Stimulated activated CD4-positive, alpha-beta T cell treated with anti-CD3 and anti-CD28 coated beads, TNF-alpha, amount 100 ng/mL, for 48 hours (primary cell): Measurements from ENCODE around the gene DRC7.
"Not testable (repeated sequence)": the region's sequence is repeated elsewhere in the genome, so short reads cannot be mapped to it uniquely, and the experiment has no call there.

Experiments
- DNase-seq, 3 donors: peaks; one replicate each; pipeline ENCODE4 v3.0.0-alpha.2; 2020; ENCODE audit warnings: low read depth in 3 of 3

DRC7 gene

DNA sequence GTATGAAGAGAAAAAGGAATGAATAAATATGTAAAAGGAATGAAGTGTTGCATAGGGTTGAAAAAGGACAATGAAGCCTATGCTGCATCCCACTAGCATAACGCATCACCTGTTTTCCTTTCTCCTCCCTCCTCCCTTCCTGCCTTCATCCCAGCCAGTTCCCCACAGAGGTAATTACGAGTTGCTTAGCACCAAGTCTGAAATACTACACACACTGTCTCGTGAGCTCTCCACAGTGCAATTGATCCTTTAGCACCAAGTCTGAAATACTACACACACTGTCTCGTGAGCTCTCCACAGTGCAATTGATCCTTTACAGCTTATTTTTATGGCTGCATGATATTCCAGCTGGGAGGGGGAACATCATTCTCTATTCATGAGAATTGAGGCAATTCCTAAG, 1.1 kb upstream of the DRC7 start:
- DNase-seq, result no peak

DNA sequence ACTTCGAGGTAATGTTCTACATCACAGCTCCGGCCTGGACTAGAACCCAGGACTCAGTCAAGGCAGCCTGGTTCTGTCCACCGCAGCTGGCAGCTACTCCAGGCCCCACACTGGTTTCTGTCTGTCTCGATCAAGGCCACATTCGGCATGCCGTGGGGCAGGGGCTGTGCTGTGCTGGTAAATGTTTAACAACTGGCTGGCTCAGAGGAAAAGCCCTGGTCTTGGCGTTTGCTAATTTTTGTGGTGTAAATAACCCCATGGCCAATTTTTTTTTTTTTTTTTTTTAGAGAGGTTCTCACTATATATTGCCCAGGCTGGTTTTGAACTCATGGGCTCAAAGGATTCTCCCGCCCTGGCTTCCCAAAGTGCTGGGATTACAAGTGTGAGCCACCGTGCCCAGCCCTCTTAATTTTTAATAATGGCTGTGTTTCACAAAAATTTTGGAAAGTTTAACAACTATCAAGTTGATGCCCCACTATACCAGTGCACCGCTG, 328 bp upstream of the DRC7 start:
- DNase-seq, result no peak

DNA sequence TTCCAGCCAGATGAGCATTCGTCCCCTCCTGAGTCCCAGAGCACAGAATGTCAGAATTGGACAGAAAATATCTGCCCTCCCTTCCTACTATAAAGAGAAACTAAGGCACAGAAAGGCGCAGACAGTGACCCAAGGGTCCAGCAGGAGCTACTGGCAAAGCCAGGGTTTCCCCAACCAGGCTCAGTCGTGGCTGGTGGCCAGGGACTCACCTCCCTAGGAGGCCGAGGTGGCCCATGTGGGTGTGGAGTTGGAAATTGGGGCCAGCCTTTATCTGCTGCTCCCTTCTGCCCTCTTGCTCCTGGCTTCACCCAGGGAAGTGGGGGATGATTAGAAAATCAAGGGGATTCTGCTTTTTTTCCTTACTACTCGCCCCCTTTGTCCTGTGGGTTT, 1.1 kb downstream of the DRC7 start:
- DNase-seq, result no peak

DNA sequence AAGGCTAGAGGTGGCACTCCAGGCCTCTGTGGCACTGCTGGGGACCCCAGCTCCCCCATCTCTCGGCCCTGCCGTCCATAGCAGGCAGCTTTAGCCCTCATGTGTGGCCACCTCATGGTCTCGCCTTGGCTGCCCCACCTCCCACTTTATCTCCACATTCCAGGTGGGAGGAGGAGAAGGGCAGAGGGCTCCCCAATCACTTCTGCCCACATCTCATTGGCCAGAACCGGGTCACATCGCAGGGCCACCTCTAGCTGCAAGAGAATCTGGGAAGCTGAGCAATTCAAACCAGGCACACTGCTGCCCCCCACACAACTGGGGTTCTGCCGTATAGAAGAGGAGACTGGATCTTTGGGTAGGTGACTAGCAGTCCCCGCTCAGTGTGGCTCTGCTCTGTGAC, 1.6 kb downstream of the DRC7 start:
- no peak for DNase-seq

DNA sequence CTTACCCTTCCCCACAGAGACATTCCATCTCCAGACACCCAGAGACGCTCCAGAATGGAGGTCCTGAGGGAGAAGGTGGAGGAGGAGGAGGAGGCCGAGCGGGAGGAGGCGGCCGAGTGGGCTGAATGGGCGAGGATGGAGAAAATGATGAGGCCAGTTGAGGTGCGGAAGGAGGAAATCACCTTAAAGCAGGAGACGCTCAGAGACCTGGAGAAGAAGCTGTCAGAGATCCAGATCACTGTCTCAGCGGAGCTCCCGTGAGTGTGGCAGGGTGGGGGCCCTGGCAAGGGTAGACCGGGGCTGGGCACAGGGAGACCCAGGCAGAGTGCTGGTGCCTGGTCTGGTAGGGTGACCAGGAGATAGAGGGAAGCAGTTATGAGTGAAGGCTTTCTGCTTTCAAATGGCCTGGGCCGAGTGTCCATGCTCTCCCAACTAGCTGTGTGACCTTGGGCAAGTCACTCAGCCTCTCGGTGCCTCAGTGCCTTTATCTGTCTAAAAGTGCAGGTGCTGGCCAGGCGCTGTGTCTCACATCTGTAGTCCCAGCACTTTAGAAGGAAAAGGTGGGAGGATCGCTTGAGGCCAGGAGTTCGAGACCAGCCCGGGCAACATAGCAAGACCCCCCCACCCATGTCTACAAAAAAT, 3.4 kb downstream of the DRC7 start:
- no peak for DNase-seq

DNA sequence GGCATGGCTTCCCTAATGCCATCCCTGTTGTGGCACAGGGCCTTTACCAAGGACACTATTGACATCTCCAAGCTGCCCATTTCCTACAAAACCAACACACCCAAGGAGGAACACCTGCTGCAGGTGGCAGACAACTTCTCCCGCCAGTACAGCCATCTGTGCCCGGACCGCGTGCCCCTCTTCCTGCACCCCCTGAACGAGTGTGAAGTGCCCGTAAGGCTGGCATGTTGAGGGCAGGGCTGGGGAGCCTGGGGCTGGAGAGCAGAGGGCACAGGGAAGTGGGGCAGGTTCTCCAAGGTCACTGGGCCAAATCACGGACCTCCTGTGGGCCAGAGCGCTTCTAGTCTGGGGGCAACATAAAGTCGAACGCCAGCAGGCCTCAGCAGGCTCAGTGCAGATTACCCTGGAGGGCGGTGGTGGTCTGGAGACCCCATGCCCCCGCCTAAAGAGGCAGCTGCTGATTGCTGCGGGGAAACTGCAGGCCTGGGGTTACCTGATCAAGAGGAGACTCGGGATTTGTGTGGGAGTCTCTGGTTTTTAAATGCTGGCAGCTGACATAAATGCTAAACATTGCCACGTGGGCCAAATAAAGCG, 4.3 kb downstream of the DRC7 start:
- DNase-seq, result no peak

DNA sequence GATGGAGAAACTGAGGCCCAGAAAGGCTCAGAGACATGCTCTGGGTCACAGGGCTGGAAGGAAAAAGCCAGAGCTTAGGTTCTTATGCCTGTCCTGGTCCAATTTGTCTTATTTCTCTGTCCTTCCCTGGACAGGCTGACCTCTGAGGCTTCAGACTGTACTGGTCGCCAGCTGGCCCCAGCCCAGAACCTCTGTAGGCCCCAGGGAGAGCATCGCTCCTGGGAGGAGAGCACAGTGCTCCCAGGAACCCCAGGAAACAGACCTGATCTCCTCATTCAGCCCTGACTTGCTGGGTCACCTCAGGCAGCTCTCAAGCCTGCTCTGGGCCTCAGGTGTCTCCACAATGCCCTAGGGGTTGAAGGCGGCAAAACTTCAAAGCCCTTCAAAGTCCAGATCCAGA, 4.9 kb downstream of the DRC7 start:
- no peak for DNase-seq

DNA sequence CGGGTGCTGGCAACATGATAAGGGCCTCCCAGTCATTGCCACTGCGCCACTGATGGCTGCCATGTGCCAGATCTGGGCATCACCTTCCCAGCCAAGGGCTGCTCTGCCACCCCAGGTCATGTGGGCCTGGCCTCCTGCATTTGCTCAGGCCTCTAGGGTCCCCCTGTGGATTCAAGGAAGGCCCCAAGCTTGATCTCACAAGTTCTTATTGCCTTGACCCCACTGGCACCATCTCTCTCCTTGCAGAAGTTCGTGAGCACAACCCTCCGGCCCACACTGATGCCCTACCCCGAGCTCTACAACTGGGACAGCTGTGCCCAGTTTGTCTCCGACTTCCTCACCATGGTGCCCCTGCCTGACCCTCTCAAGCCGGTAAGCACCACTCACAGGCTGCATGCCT, 5.3 kb downstream of the DRC7 start:
- no peak for DNase-seq

DNA sequence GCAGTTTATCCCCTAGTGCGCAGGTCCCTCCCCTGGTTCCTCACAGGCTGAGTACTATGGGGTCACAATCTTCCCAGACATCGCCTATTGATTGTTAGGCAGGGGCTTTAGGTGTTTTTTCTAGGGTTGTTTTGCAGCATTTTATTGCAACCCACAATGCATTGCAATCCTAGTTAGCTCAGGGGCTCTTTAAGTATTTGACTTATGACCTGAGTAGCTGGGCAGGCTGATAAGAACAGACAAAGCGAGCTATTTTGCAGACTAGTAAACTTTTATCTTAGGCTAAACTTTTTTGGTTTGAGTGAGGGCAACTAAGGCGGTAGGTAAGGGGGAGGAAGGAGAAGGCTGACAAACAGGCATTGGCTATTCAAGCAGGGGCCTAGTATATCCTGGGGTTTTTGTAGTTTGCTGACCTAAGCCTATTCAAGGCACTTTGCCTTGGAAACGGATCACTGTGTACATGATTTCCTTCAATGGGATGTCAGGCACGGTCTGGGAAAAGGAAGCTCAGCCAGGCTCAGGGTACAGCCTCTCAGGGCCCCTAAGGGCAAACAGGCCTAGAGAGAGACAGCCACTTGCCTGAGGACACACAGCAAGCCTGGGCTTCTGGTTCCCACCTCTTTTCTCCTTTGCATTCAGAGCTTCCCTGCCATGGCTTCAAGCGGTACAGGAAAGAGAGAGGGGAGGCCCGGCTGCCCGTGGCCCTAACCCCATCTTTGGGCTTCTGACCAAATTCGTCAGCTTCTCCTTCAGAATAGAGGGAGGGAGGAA, 6.4 kb downstream of the DRC7 start:
- DNase-seq, result no peak

DNA sequence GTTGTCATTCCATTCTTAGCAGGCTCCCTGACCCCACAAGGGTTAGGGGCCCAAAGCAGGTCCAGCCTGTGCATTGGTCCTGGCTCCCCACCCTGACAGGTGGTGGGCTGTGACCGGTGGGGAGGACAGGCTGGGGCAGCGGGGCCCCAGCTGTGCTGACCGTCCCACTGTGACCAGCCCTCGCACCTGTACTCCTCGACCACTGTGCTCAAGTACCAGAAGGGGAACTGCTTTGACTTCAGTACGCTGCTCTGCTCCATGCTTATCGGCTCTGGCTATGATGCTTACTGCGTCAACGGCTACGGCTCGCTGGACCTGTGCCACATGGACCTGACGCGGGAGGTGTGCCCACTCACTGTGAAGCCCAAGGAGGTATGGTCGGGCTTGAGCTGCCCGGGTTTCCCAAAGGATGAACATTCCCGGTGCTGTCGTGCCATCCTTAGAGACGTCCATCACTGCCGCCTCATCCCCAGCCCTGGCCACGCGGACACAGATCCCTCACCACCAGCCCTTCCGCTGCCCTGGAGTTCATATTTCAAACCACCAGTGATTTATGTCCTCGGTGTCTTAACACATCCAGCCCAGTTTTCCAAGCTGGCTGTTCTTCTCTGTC, 7.3 kb downstream of the DRC7 start:
- no peak for DNase-seq

DNA sequence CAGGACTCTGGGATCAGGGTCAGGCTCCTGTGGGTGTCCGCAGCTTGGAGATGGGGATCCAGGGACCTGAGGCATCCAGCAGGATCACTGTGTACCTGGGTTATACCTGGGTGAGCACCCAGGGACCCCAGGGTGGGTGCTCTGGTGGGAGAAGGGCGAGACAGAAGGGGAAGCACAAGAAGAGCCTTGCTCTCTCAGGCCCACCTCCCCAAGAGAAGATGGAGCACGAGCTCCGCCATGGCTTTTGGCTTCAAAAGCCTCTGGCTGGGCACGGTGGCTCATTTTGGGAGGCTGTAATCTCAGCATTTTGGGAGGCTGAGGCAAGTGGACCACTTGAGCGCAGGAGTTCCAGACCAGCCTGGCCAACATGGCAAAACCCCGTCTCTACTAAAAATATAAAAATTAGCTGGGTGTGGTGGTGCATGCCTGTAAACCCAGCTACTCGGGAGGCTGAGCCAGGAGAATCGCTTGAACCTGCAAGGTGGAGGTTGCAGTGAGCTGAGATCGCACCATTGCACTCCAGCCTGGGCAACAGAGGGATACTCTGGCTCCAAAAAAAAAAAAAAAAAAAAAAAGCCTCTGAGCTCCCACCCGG, 8.9 kb downstream of the DRC7 start:
- no peak for DNase-seq

DNA sequence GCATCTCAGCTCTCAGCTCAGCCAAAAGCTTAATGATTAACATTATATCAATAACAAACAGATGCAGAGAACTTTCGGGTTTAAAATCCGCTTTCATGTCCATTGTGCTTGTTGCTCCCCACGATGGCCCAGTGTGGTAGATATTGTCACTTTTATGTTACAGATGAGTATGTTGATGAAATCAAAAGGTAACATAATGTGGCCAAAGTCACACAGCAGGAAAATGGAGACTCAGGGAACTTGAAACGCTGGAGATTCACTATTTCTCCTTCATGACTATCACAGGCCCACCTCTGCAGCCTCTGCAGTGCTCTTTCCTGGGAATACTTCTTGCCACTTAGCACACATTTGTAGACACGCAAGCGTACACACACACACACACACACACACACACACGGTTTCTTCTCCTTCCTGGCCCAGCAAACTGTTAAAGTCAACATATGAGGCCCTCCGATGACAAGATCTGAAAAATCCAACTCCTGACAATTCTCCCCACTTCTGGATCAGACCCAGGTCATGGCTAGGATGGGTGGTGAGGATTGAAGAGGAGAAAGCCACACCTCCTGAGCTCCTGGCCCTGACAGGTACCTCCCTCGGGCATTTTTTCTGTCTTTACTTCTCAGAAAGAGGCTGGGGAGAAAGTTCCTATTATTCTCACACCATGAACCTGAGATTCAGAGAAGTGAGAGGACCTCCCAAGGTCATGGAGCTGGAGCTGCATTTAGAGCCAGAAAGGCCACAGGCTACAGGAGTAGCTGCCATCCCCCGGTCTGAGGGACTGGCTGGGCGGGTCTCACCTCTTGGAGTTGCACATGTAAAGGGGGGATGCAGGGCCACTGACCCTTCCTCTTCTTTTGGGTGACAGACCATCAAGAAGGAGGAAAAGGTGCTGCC, 9.7 kb downstream of the DRC7 start:
- DNase-seq, result no peak

DNA sequence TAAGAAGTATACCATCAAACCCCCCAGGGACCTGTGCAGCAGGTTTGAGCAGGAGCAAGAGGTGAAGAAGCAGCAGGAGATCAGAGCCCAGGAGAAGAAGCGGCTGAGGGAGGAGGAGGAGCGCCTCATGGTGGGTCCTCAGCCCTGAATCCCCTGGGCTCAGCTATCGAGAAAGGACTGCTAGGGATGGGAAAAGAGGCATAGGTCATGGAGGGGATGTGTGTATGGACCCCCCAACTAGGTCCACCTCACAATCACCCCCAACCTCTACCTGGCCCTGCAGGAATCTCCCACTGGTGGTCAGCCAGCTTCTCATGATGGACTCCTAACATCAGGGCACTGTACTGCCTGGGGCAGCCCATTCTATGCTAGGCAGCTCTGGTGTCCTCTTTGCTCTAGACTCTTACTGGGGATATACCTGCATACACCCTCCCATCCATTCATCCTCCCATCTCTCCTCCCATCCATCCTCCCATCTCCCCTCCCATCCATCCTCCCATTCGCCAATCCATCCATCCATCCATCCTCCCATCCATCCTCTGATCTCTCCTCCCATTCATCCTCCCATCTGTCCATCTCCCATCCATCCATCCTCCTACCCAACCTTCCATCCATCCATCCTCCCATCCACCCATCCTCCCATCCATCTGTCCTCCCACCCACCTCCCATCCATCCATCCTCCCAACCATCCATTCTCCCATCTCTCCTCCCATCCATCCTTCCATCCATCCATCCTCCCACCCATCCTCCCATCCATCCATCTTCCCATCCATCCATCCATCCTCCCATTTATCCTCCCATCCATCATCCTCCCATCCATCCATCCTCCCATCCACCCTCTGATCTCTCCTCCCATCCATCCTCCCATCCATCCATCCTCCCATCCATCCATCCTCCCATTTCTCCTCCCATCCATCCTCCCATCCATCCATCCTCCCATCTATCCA, 10.6 kb downstream of the DRC7 start:
- no peak for DNase-seq

DNA sequence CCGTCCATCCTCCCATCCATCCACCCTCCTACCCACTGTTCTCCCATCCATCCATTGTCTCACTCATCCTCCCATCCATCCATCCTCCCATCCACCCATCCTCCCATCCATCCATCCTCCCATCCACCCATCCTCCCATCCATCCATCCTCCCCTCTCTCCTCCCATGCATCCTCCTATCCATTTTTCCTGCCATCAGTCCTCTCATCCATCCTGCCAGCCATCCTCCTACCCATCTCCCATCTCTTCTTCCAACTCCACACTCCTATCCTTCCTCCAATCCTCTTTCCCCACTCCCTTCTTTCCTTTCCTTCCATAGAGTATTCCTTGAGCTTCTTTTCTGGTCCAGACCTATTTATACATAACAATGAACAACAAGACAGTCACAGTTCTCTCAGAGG, 12.1 kb downstream of the DRC7 start:
- DNase-seq, result no peak

DNA sequence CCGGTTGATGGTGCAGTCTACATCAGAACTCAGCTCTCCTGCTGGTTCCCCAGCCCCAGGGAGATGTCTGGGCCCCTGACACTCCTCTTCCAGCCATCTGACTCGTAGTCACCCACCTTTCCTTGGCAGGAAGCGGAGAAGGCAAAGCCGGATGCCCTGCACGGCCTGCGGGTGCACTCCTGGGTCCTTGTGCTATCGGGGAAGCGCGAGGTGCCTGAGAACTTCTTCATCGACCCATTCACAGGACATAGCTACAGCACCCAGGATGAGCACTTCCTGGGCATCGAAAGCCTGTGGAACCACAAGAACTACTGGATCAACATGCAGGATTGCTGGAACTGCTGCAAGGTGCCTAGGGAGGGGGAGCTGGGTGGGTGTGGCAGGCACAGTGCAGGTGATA, 12.7 kb downstream of the DRC7 start:
- DNase-seq, result no peak

DNA sequence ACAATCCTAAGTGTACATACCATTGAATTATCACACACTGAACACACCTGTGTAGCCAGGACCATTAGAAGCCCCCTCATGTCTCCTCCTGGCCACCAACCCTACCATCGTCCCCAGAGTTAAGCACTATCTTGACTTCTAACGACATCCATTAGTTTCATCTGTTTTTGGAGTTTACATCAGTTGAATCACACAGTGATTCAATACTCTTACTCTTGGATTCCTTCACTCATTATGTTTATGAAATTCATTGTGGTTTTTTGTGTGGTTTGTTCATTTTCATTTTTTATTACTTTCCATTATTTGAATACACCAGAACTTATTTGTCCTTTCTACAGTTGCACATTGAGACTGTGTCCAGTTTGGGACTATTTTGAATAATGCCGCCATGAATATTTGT, 13.6 kb downstream of the DRC7 start:
- no peak for DNase-seq

DNA sequence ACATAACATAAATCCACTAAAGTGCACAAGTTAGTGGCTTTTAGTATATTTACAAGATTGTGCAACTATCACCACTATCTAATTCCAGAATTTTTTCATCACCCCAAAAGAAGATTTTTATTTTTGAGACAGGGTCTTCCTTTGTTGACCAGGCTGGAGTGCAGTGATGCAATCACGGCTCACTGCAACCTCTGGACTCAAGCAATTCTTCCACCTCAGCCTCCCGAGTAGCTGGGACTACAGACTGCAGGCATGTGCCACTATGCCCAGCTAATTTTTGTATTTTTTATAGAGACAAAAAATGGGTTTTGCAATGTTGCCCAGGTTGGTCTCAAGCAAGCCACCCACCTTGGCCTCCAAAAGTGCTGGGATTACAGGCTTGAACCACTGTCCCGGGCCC, 15.1 kb downstream of the DRC7 start:
- DNase-seq, result no peak

DNA sequence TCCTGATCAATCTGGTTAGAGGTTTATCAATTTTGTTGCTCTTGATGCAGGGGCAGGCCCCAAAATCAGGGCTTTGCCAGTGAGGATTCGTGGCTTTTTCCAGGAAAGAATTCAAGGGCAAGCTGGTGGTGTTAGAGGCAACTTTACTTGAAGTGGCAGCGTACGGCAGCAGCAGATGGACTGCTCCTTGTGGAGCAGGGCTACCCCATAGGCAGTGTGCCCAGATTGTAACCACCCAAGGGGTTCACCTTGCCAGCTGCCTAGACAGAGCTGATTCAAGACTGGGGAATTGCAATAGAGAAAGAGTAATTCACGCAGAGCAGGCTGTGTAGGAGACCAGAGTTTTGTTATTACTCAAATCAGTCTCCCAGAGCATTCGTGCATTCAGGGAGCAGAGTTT, 16.7 kb downstream of the DRC7 start:
- DNase-seq, result no peak

DNA sequence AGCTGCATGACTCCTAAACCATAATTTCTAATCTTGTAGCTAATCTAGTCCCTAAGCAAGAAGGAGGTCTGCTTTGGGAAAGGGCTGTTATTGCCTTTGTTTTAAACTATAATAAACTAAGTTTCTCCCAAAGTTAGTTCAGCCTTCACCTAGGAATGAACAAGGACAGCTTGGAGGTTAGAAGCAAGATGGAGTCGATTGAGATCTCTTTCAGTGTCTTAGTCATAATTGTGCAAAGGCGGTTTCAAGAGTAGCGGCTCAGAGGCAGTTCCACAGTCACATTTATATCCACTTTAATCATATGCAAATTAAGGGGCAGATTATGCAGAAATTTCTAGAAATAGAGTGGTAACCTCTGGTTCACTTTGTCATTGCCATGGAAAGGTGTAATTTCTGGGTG, 17.4 kb downstream of the DRC7 start:
- DNase-seq, result no peak

DNA sequence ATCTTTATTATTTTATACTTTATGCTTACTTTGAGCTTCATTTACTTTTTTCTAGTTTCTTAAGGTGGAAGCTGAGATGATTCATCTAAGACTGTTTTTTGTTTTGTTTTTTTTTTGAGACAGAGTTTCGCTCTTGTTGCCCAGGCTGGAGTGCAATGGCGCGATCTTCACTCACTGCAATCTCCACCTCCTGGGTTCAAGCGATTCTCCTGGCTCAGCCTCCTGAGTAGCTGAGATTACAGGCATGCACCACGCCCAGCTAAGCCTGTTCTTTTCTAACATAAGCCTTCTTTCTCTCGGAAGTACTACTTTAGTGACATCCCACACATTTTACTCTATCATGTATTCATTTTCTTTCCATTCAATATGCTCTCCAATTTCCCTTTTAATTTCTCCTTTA, 18.0 kb downstream of the DRC7 start:
- not testable (repeated sequence) for DNase-seq
